ENCODE measurements around the gene NKAIN2. TPM values are rescaled to one million over a fixed set of nuclear protein-coding genes. Genes with fewer than 3 reads are reported as not detected.

NKAIN2 gene
- total RNA-seq, 2 donors from 2014 or later, result 0.29 TPM; not detected in 1

GRCh38 chr6:124027392-124027791 lies 223.7 kb downstream of the NKAIN2 start:
- Histone ChIP-seq H3K4me3 (ENCODE audit: low read length) (no peak overlapping the region), H3K27ac (ENCODE audit: low read depth, low read length) (no peak overlapping the region), H3K4me1 (ENCODE audit: control insufficient read depth, insufficient read depth, low read length) (peaks cover 5% of the 10 kb centered on the region), H3K36me3 (ENCODE audit: control insufficient read depth, insufficient read depth, low read length) (no peaks in the 10 kb centered on the region), H3K9ac (ENCODE audit: extremely low read depth, low read length, poor library complexity, severe bottlenecking) (no peak overlapping the region), H3K9me3 (ENCODE audit: control insufficient read depth, low read length) (no peaks in the 10 kb centered on the region), H3K27me3 (ENCODE audit: control insufficient read depth, insufficient read depth, low read length, poor library complexity, severe bottlenecking) (no peaks in the 10 kb centered on the region)
- no peaks in the 10 kb centered on the region for H3K36me3 Mint-ChIP-seq (ENCODE audit: low read depth)
- H3K27ac Mint-ChIP-seq, result no peak overlapping the region
- H3K4me3 Mint-ChIP-seq, result no peak overlapping the region
- H3K9me3 Mint-ChIP-seq, result no peaks in the 10 kb centered on the region
- no peak for TF ChIP-seq CTCF (conservative IDR thresholded peaks at IDR 0.05)
- peaks cover 35% of the 10 kb centered on the region for H3K4me1 Mint-ChIP-seq
- H3K27me3 Mint-ChIP-seq (ENCODE audit: insufficient read depth), result peaks cover 10% of the 10 kb centered on the region
- WGBS, 2 experiments (ENCODE audit: insufficient coverage in 1 of 2, insufficient read length in 1 of 2), result 96 to 97% methylated on average over 4 to 7 of the region's 7 CpGs
- DNase-seq, result no peak

GRCh38 chr6:124028117-124028516 lies 224.5 kb downstream of the NKAIN2 start:
- Mint-ChIP-seq H3K36me3 (ENCODE audit: low read depth) (no peaks in the 10 kb centered on the region), H3K27me3 (ENCODE audit: insufficient read depth) (peaks cover 10% of the 10 kb centered on the region), H3K4me3 (no peak overlapping the region), H3K9me3 (no peaks in the 10 kb centered on the region), H3K27ac (no peak overlapping the region), H3K4me1 (peaks cover 34% of the 10 kb centered on the region)
- H3K9me3 ChIP-seq (ENCODE audit: control insufficient read depth, low read length), result no peaks in the 10 kb centered on the region
- no peak overlapping the region for H3K4me3 ChIP-seq (ENCODE audit: low read length)
- no peak for TF ChIP-seq CTCF (conservative IDR thresholded peaks at IDR 0.05)
- peaks cover 5% of the 10 kb centered on the region for H3K4me1 ChIP-seq (ENCODE audit: control insufficient read depth, insufficient read depth, low read length)
- no peak for DNase-seq
- no peak overlapping the region for H3K27ac ChIP-seq (ENCODE audit: low read depth, low read length)
- WGBS, 2 experiments (ENCODE audit: insufficient coverage in 1 of 2, insufficient read length in 1 of 2), result 78 to 100% methylated on average over 1 of the region's 2 CpGs
- no peaks in the 10 kb centered on the region for H3K27me3 ChIP-seq (ENCODE audit: control insufficient read depth, insufficient read depth, low read length, poor library complexity, severe bottlenecking)
- H3K9ac ChIP-seq (ENCODE audit: extremely low read depth, low read length, poor library complexity, severe bottlenecking), result no peak overlapping the region
- H3K36me3 ChIP-seq (ENCODE audit: control insufficient read depth, insufficient read depth, low read length), result no peaks in the 10 kb centered on the region

- Mint-ChIP-seq H3K27ac (no peak overlapping the region), H3K36me3 (ENCODE audit: low read depth) (no peaks in the 10 kb centered on the region), H3K4me1 (peaks cover 32% of the 10 kb centered on the region), H3K4me3 (no peak overlapping the region), H3K9me3 (no peaks in the 10 kb centered on the region), H3K27me3 (ENCODE audit: insufficient read depth) (peaks cover 10% of the 10 kb centered on the region)
- Histone ChIP-seq H3K4me1 (ENCODE audit: control insufficient read depth, insufficient read depth, low read length) (peaks cover 5% of the 10 kb centered on the region), H3K36me3 (ENCODE audit: control insufficient read depth, insufficient read depth, low read length) (no peaks in the 10 kb centered on the region), H3K4me3 (ENCODE audit: low read length) (no peak overlapping the region), H3K27ac (ENCODE audit: low read depth, low read length) (no peak overlapping the region), H3K27me3 (ENCODE audit: control insufficient read depth, insufficient read depth, low read length, poor library complexity, severe bottlenecking) (no peaks in the 10 kb centered on the region), H3K9ac (ENCODE audit: extremely low read depth, low read length, poor library complexity, severe bottlenecking) (no peak overlapping the region), H3K9me3 (ENCODE audit: control insufficient read depth, low read length) (no peaks in the 10 kb centered on the region)
- peak; percentile 51 for DNase-seq
- 55 to 56% methylated on average over 2 to 5 of the region's 5 CpGs for WGBS, 2 experiments (ENCODE audit: insufficient coverage in 1 of 2, insufficient read length in 1 of 2)
- no peak for TF ChIP-seq CTCF (conservative IDR thresholded peaks at IDR 0.05)
Measured at GRCh38 chr6:124029567-124029966, 225.9 kb downstream of the NKAIN2 start.
